A549 (cell line): ENCODE data around the gene WHRN. TPM values are rescaled to one million over a fixed set of nuclear protein-coding genes. Genes with fewer than 3 reads are reported as not detected.

Experiments
- ATAC-seq, 2 experiments: fragments of 200-7000 bp in 1 of 2; fragments of >200 bp in 1 of 2; cut with Nextera tagmentation in 1 of 2; cut with Tn5 transposase in 1 of 2; 3 replicates each; pipeline versions ENCODE4 v1.8.0 to v1.9.1; 2018 to 2020; ENCODE audit warnings: mild to moderate bottlenecking in 1 of 2, moderate library complexity in 1 of 2
- CTCF ChIA-PET: fragments of 300-600 bp; sonication (Branson Sonifier 250); formaldehyde crosslinking; extraction: SDS; loops from one replicate; lab custom pipeline; 2021; ENCODE audit warnings: antibody characterized with exemption, inconsistent platforms; lab: Yijun Ruan, JAX
- POLR2A ChIA-PET: fragments of 350-600 bp; formaldehyde crosslinking; extraction: SDS; loops from one replicate; lab custom pipeline; 2021; ENCODE audit warnings: antibody characterized with exemption, inconsistent platforms; lab: Yijun Ruan, JAX
- DNase-seq, 2 experiments: peaks; one replicate each; pipeline versions ENCODE4 v3.0.0 to v3.0.0-alpha.2; 2011 to 2016; ENCODE audit warnings: low read depth in 1 of 2, low spot score in 1 of 2
- FAIRE-seq: peaks from 2 replicates; lab custom pipeline; 2011; peaks lifted over from hg19 to GRCh38; lab: Jason Lieb, UNC
- H3K27ac ChIP-seq, 2 experiments: fragments of >200 bp; sonication (Bioruptor Twin); formaldehyde crosslinking; 3 replicates each; pipeline ENCODE4 v1.5.1; 2016 to 2017
- H3K4me1 ChIP-seq: fragments of >200 bp; sonication (Bioruptor Twin); formaldehyde crosslinking; 3 replicates; pipeline ENCODE4 v1.6.1; 2016
- H3K4me2 ChIP-seq: fragments of >200 bp; sonication (Bioruptor Twin); formaldehyde crosslinking; 3 replicates; pipeline ENCODE4 v1.6.1; 2016
- H3K4me3 ChIP-seq: fragments of >200 bp; sonication (Bioruptor Twin); formaldehyde crosslinking; 3 replicates; pipeline ENCODE4 v1.5.1; 2016
- H3K9me3 ChIP-seq: fragments of >200 bp; sonication (Bioruptor Twin); formaldehyde crosslinking; 3 replicates; pipeline ENCODE4 v1.6.1; 2016
- BHLHE40 ChIP-seq: IDR thresholded peaks from 2 replicates; pipeline ENCODE4 v1.6.1; 2012; ENCODE audit warnings: low read depth, low read length, inconsistent platforms
- CBX2 ChIP-seq: fragments of 200-600 bp; sonication (generic); IDR thresholded peaks from 2 replicates; pipeline ENCODE4 v1.6.1; 2016; ENCODE audit warnings: low read depth, mild to moderate bottlenecking, borderline replicate concordance
- CHD4 ChIP-seq: fragments of 200-600 bp; sonication (generic); IDR thresholded peaks from 2 replicates; pipeline ENCODE4 v1.6.1; 2016; ENCODE audit warnings: antibody characterized with exemption, mild to moderate bottlenecking, borderline replicate concordance
- ESRRA ChIP-seq: fragments of 150-350 bp; IDR thresholded peaks from 2 replicates; pipeline ENCODE4 v1.6.1; 2014; ENCODE audit warnings: mild to moderate bottlenecking, low read length, borderline replicate concordance
- GATA3 ChIP-seq: IDR thresholded peaks from 2 replicates; pipeline ENCODE4 v1.6.1; 2012; ENCODE audit warnings: borderline replicate concordance
- KDM1A ChIP-seq: fragments of 200-600 bp; sonication (generic); IDR thresholded peaks from 2 replicates; pipeline ENCODE4 v1.6.1; 2016; ENCODE audit warnings: low read depth, mild to moderate bottlenecking
- MAFK ChIP-seq: fragments of 450-650 bp; IDR thresholded peaks from 2 replicates; pipeline ENCODE4 v1.6.1; 2014; ENCODE audit not compliant: partially characterized antibody
- MYC ChIP-seq: IDR thresholded peaks from 2 replicates; pipeline ENCODE4 v1.6.1; 2012; ENCODE audit warnings: mild to moderate bottlenecking, inconsistent platforms, low read length, improper control_type of control experiment, borderline replicate concordance
- NPAS2 ChIP-seq: fragments of 250-450 bp; sonication (Bioruptor Pico); IDR thresholded peaks from 2 replicates; pipeline ENCODE4 v1.8.0; 2022; ENCODE audit warnings: mild to moderate bottlenecking, moderate library complexity, borderline replicate concordance
- NR3C1 ChIP-seq: fragments of >200 bp; sonication (Bioruptor Twin); formaldehyde crosslinking; IDR thresholded peaks from 3 replicates; pipeline ENCODE4 v1.6.1; 2017
- POLR2A ChIP-seq: IDR thresholded peaks from 2 replicates; pipeline ENCODE4 v1.6.1; 2012; ENCODE audit warnings: mild to moderate bottlenecking, low read length
- POLR2AphosphoS2 ChIP-seq: conservative IDR thresholded peaks from 2 replicates; pipeline ENCODE4 v1.6.1; 2012; ENCODE audit warnings: low read length, improper control_type of control experiment, inconsistent platforms
- RCOR1 ChIP-seq: fragments of 150-350 bp; IDR thresholded peaks from 2 replicates; pipeline ENCODE4 v1.6.1; 2014; ENCODE audit warnings: antibody characterized with exemption, low read length, low read depth
- RNF2 ChIP-seq: fragments of 200-600 bp; sonication (generic); IDR thresholded peaks from 2 replicates; pipeline ENCODE4 v1.6.1; 2016; ENCODE audit warnings: low read depth, mild to moderate bottlenecking, antibody characterized with exemption, moderate library complexity, borderline replicate concordance
- SMC3 ChIP-seq: fragments of >200 bp; sonication (Bioruptor Twin); formaldehyde crosslinking; IDR thresholded peaks from 3 replicates; pipeline ENCODE4 v1.6.1; 2018; ENCODE audit warnings: inconsistent platforms
- TFCP2L1 ChIP-seq: fragments of 250-450 bp; sonication (Bioruptor Pico); IDR thresholded peaks from 2 replicates; pipeline ENCODE4 v1.5.0; 2021; ENCODE audit warnings: mild to moderate bottlenecking
- TP53 ChIP-seq: fragments of 250-450 bp; sonication (Bioruptor Pico); IDR thresholded peaks from 2 replicates; pipeline ENCODE4 v1.5.0; 2021; ENCODE audit warnings: mild to moderate bottlenecking, moderate library complexity
- ZC3H11A ChIP-seq: fragments of 450-650 bp; IDR thresholded peaks from 2 replicates; pipeline ENCODE4 v1.6.1; 2014; ENCODE audit warnings: antibody characterized with exemption, mild to moderate bottlenecking
- ZSCAN20 ChIP-seq: fragments of 250-450 bp; sonication (Bioruptor Pico); IDR thresholded peaks from 2 replicates; pipeline ENCODE4 v1.8.0; 2022; ENCODE audit warnings: mild to moderate bottlenecking, moderate library complexity
- WGBS: methylation state at CpG from one replicate; pipeline ENCODE4 v1.1.6; 2017; ENCODE audit errors: missing lambda C conversion rate; 5-methylcytosine and 5-hydroxymethylcytosine counted together
- polyA plus RNA-seq, 4 experiments: library from polyadenylated mRNA; depleted of rRNA in 3 of 4; stranded (reverse); fragments of >200 nt; fragmentation: RNase III in 1 of 4; extraction: RNeasy Plus Mini Kit Qiagen cat#74134 plus additional on column Dnase treatment in 1 of 4; gene quantifications; 2 replicates in 3 of 4; 3 replicates in 1 of 4; pipeline ENCODE4 v1.2.3, GENCODE V29; 2011 to 2017
- TF ChIP-seq, protein P1 (sequence below): IDR thresholded peaks from 2 replicates; pipeline ENCODE4 v1.6.1; 2012; ENCODE audit warnings: low read depth, borderline replicate concordance
- TF ChIP-seq, protein P2 (sequence below): fragments of 250-450 bp; sonication (Bioruptor Pico); IDR thresholded peaks from 2 replicates; pipeline ENCODE4 v1.5.0; 2021; ENCODE audit warnings: mild to moderate bottlenecking, moderate library complexity, borderline replicate concordance
- TF ChIP-seq, protein P3 (sequence below): fragments of >200 bp; sonication (Bioruptor Twin); formaldehyde crosslinking; IDR thresholded peaks from 3 replicates; pipeline ENCODE4 v1.6.1; 2016

The WHRN gene
- polyA plus RNA-seq, 2 of the 4 experiments (the other 2 are of a cell fraction): 1.2 to 3.2 TPM

DNA sequence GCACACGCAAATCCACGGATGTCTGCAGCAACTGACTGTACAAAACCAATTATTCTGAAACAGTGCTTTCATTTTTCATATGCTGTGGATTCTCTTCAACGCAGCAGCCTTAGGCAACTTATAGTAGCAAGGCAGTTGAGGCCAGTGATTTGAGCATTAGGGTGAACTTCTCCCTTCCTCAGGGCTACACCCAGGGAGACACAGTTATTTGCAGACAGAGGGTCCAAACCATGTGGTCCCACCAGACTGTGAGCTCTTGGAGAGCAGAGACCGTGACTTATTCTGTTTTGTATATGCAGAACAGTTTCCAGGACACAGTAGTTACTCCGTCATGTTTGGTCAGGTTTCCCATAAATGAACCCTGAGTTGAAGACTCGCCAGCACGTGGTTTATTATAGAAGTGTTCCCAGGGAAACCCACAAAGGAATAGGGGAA lies 19.0 kb upstream of the WHRN start (continued):
- TF ChIP-seq SMC3 (no peak), TFCP2L1 (CRISPR knock-in tag) (no peak)

DNA sequence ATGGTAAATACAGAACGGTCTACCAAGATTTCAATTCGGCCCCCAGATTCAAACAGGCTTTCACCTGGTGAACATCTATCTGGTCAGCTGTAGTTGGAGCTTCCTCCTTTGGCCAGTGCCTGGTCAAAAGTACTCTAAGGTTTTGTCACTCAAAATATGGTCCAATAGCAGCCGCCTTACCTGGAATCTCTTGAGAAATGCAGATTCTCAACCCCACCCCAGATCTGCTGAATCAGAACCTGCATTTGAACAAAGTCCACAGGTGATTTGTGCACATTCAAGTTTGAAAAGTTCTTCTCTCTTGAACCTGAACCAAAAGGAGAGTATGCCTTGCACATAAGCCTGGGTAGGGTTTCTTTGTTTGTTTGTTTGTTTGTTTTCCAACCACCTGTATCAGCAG lies 17.6 kb upstream of the WHRN start:
- WGBS: 70% methylated on average over 3 of the region's 3 CpGs
- Histone ChIP-seq H3K4me3 (no peak overlapping the region), H3K9me3 (no peaks in the 10 kb centered on the region)
- CTCF ChIA-PET: interaction anchor here (0.6 to 2.5 kb wide), 9 partner anchors 9 to 492 kb away, joined by 3 to 9 read pairs (median 3); no protein-coding TSS in a partner anchor
- TF ChIP-seq, protein P1, sequence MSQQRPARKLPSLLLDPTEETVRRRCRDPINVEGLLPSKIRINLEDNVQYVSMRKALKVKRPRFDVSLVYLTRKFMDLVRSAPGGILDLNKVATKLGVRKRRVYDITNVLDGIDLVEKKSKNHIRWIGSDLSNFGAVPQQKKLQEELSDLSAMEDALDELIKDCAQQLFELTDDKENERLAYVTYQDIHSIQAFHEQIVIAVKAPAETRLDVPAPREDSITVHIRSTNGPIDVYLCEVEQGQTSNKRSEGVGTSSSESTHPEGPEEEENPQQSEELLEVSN: no peak
- TF ChIP-seq ZC3H11A (no peak), ZSCAN20 (CRISPR knock-in tag) (no peak), POLR2AphosphoS2 (no peak), CBX2 (no peak)
- TF ChIP-seq, all 56 proteins: peak for 0
- FAIRE-seq: no peak
- H3K4me1 ChIP-seq: peaks cover 16% of the 10 kb centered on the region
- H3K27ac ChIP-seq: no peak overlapping the region
- no peak for ATAC-seq
- no peak overlapping the region for H3K4me2 ChIP-seq
- POLR2A ChIA-PET: interaction anchor here (0.8 kb wide), 1 partner anchor 65 kb away, joined by 3 read pairs; the partner anchor contains the start of gene ATP6V1G1
- no peak for DNase-seq

DNA sequence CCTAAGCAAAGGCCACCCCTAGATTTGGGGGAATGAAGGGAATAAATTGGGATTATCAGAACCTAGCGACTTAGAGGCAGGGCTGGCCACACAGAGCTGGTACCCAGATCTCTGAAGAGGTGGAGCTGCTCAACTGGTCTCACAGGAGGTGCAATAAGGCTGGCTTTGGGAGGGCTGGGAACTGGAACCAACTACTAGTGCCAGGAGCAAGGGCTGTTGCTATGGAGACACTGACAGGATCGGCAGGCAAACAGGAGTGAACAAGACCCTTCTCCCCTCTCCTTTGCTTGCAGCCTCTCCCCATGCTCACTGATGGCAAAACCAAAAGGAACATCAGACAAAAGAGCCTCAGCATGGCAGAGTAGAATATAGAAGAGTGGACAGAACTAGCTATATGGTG lies 17.0 kb upstream of the WHRN start:
- ATAC-seq (0 out of 6 replicates have a peak, but pooled peaks of 1 of the 2 experiments have one; percentile 19), FAIRE-seq (no peak), DNase-seq (no peak)
- POLR2A ChIA-PET: interaction anchor here (0.7 to 0.8 kb wide), 2 partner anchors 29 to 65 kb away, joined by 3 read pairs; partner anchors contain the start of gene ATP6V1G1
- H3K4me1 ChIP-seq: peaks cover 16% of the 10 kb centered on the region
- TF ChIP-seq KDM1A (no peak), NR3C1 (no peak), MYC (no peak), CBX2 (no peak), CHD4 (no peak), NPAS2 (CRISPR knock-in tag) (no peak), BHLHE40 (no peak), MAFK (no peak), ESRRA (no peak)
- TF ChIP-seq, protein P2, sequence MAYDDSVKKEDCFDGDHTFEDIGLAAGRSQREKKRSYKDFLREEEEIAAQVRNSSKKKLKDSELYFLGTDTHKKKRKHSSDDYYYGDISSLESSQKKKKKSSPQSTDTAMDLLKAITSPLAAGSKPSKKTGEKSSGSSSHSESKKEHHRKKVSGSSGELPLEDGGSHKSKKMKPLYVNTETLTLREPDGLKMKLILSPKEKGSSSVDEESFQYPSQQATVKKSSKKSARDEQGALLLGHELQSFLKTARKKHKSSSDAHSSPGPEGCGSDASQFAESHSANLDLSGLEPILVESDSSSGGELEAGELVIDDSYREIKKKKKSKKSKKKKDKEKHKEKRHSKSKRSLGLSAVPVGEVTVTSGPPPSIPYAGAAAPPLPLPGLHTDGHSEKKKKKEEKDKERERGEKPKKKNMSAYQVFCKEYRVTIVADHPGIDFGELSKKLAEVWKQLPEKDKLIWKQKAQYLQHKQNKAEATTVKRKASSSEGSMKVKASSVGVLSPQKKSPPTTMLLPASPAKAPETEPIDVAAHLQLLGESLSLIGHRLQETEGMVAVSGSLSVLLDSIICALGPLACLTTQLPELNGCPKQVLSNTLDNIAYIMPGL (CRISPR knock-in tag): no peak
- TF ChIP-seq, protein P3, sequence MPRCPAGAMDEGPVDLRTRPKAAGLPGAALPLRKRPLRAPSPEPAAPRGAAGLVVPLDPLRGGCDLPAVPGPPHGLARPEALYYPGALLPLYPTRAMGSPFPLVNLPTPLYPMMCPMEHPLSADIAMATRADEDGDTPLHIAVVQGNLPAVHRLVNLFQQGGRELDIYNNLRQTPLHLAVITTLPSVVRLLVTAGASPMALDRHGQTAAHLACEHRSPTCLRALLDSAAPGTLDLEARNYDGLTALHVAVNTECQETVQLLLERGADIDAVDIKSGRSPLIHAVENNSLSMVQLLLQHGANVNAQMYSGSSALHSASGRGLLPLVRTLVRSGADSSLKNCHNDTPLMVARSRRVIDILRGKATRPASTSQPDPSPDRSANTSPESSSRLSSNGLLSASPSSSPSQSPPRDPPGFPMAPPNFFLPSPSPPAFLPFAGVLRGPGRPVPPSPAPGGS: no peak
- H3K4me3 ChIP-seq: no peak overlapping the region
- no peaks in the 10 kb centered on the region for H3K9me3 ChIP-seq
- CTCF ChIA-PET: interaction anchor here (0.7 to 2.5 kb wide), 9 partner anchors 9 to 492 kb away, joined by 3 to 9 read pairs (median 5); no protein-coding TSS in a partner anchor
- WGBS: 24% methylated on average over 2 of the region's 2 CpGs
- no peak overlapping the region for H3K27ac ChIP-seq
- H3K4me2 ChIP-seq: no peak overlapping the region

DNA sequence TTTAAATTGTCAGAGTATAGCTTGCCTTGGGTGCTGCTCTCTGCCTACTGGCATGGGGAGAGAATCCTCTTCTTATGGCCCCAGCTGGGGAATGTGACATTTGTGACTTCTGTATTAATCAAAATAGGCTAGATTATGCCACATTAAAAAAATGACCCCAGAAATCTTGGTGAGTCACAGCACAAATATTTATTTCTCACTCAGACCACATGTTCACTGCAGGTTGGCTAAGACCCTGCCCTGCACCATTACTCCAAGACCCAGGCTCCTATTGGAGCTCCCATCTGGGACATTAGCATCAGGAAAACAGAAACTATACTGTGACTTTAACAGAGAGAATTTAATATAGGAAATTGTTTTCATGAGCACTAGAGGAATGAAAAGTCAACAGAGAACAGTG lies 16.6 kb upstream of the WHRN start:
- no peaks in the 10 kb centered on the region for H3K9me3 ChIP-seq
- no peak overlapping the region for H3K4me3 ChIP-seq
- TF ChIP-seq GATA3: no peak
- TF ChIP-seq MYC: no peak
- no peak for TF ChIP-seq TP53
- TF ChIP-seq RNF2: no peak
- TF ChIP-seq POLR2A: no peak
- TF ChIP-seq, protein P2 (CRISPR knock-in tag): no peak
- no peak for TF ChIP-seq NR3C1
- TF ChIP-seq RCOR1: no peak
- TF ChIP-seq, all 56 proteins: peak for 0
- ChIA-PET POLR2A (interaction anchor here (0.7 to 0.8 kb wide), 2 partner anchors 30 to 66 kb away, joined by 3 read pairs; partner anchors contain the start of gene ATP6V1G1), CTCF (interaction anchor here (0.7 to 2.5 kb wide), 6 partner anchors 11 to 493 kb away, joined by 3 to 9 read pairs (median 5); no protein-coding TSS in a partner anchor)
- no peak for ATAC-seq
- Histone ChIP-seq H3K4me2 (no peak overlapping the region), H3K27ac (no peak overlapping the region), H3K4me1 (peaks cover 16% of the 10 kb centered on the region)
- no peak for DNase-seq
- FAIRE-seq: no peak
